HG02943 (cell line): ENCODE measurements around the gene NUP35.
"Not testable (repeated sequence)": the region's sequence is repeated elsewhere in the genome, so short reads cannot be mapped to it uniquely, and the experiment has no call there.

ENCODE experiments used
- ATAC-seq: cut with Tn5 transposase; IDR thresholded peaks from one replicate; pipeline ENCODE4 v1.9.1; 2021; ENCODE audit warnings: mild to moderate bottlenecking, low read depth, moderate library complexity; ENCODE audit not compliant: unreplicated experiment

The NUP35 gene

GRCh38 chr2:183126635-183127034 lies 2.4 kb downstream of the NUP35 start:
- ATAC-seq = no peak

GRCh38 chr2:183134016-183134415 lies 9.8 kb downstream of the NUP35 start:
- ATAC-seq = no peak

GRCh38 chr2:183148955-183149354 lies 24.7 kb downstream of the NUP35 start:
- no peak for ATAC-seq

GRCh38 chr2:183149489-183149888 lies 25.2 kb downstream of the NUP35 start:
- ATAC-seq = no peak

- ATAC-seq = not testable (repeated sequence)
Measured at GRCh38 chr2:183152280-183152679, 28.0 kb downstream of the NUP35 start.

GRCh38 chr2:183153967-183154366 lies 29.7 kb downstream of the NUP35 start:
- no peak for ATAC-seq

GRCh38 chr2:183154772-183155171 lies 30.5 kb downstream of the NUP35 start:
- not testable (repeated sequence) for ATAC-seq

GRCh38 chr2:183157131-183157530 lies 32.9 kb downstream of the NUP35 start:
- ATAC-seq = no peak

- ATAC-seq = no peak
Measured at GRCh38 chr2:183162362-183162761, 38.1 kb downstream of the NUP35 start.

- ATAC-seq = no peak
Measured at GRCh38 chr2:183163821-183164649, 39.8 kb downstream of the NUP35 start.

- ATAC-seq = no peak
Measured at GRCh38 chr2:183164650-183165015, 40.4 kb downstream of the NUP35 start.

GRCh38 chr2:183166210-183166609 lies 42.0 kb downstream of the NUP35 start:
- ATAC-seq = no peak

GRCh38 chr2:183166976-183167375 lies 42.7 kb downstream of the NUP35 start:
- not testable (repeated sequence) for ATAC-seq

GRCh38 chr2:183172220-183172887 lies 48.1 kb downstream of the NUP35 start:
- no peak for ATAC-seq

GRCh38 chr2:183179156-183179555 lies 54.9 kb downstream of the NUP35 start:
- ATAC-seq = no peak

GRCh38 chr2:183185534-183185933 lies 61.3 kb downstream of the NUP35 start:
- ATAC-seq = no peak

- ATAC-seq = no peak
Measured at GRCh38 chr2:183186296-183186695, 62.1 kb downstream of the NUP35 start.

GRCh38 chr2:183186766-183187165 lies 62.5 kb downstream of the NUP35 start:
- ATAC-seq = no peak

- no peak for ATAC-seq
Measured at GRCh38 chr2:183192343-183192742, 68.1 kb downstream of the NUP35 start.

GRCh38 chr2:183193904-183194303 lies 69.7 kb downstream of the NUP35 start:
- no peak for ATAC-seq

- no peak for ATAC-seq
Measured at GRCh38 chr2:183195397-183195796, 71.2 kb downstream of the NUP35 start.

GRCh38 chr2:183195998-183196409 lies 71.8 kb downstream of the NUP35 start:
- ATAC-seq = no peak
